ENCODE data around the gene HEXIM2. TPM values are rescaled to one million over a fixed set of nuclear protein-coding genes. Genes with fewer than 3 reads are reported as not detected.

Gene HEXIM2
- total RNA-seq, 1 experiment from 2014 or later = 13.5 TPM

GRCh38 chr17:45139533-45139920, 22.1 kb upstream of the HEXIM2 start:
- no peak overlapping the region for H3K4me3 ChIP-seq (replicated peaks in 1 of 2; ENCODE audit: low read depth in 1 of 2, low read length in 2 of 2)
- H3K9ac ChIP-seq (ENCODE audit: low read length) = no peak overlapping the region
- no peak for ATAC-seq
- no peak overlapping the region for H3K4me2 ChIP-seq (ENCODE audit: low read length)
- H3K36me3 ChIP-seq (ENCODE audit: control insufficient read depth in 1 of 2, insufficient read depth in 2 of 2, low read length in 2 of 2) = no peaks in the 10 kb centered on the region
- ChIA-PET CTCF (interaction anchor here (0.8 to 1.0 kb wide), 2 partner anchors 9 to 58 kb away, joined by 3 read pairs; partner anchors contain the start of gene HEXIM1), RAD21 (ENCODE audit: low non-redundant PET in 1 of 2, low total read pairs in 2 of 2, uncharacterized antibody in 2 of 2, unreplicated experiment in 2 of 2) (no interaction called here), POLR2A (interaction anchor here (1.1 to 1.2 kb wide), 2 partner anchors 9 to 10 kb away, joined by 4 read pairs; partner anchors contain the start of gene HEXIM1)
- H3K9me2 ChIP-seq (ENCODE audit: insufficient read depth) = no peaks in the 10 kb centered on the region
- H2AFZ ChIP-seq (ENCODE audit: low read depth, low read length, poor library complexity, severe bottlenecking) = no peak overlapping the region
- H3K79me2 ChIP-seq (ENCODE audit: insufficient read depth, low read length) = no peaks in the 10 kb centered on the region
- no peaks in the 10 kb centered on the region for H3K27me3 ChIP-seq (ENCODE audit: insufficient read depth, low read length)
- H4K20me1 ChIP-seq (ENCODE audit: insufficient read depth) = no peaks in the 10 kb centered on the region
- TF ChIP-seq POLR2AphosphoS5 (IDR thresholded peaks at IDR 0.05; ENCODE audit: low read depth, low read length) (no peak), SRF (IDR thresholded peaks at IDR 0.05; ENCODE audit: low read depth) (no peak), ZFX (IDR thresholded peaks at IDR 0.05) (no peak), POLR2A (IDR thresholded peaks at IDR 0.05; ENCODE audit: borderline replicate concordance, extremely low read depth, insufficient read depth, insufficient read length) (no peak), YY1 (IDR thresholded peaks at IDR 0.05; ENCODE audit: extremely low read depth, insufficient replicate concordance, low read depth, low read length) (no peak), ZNF274 (IDR thresholded peaks at IDR 0.05; ENCODE audit: low read depth, low read length) (no peak), ELF1 (IDR thresholded peaks at IDR 0.05; ENCODE audit: borderline replicate concordance, low read depth) (no peak), TCF7L2 (IDR thresholded peaks at IDR 0.05; ENCODE audit: borderline replicate concordance, extremely low read depth, insufficient read depth, insufficient read length) (no peak)
- no peaks in the 10 kb centered on the region for H3K9me3 ChIP-seq (ENCODE audit: control insufficient read depth in 1 of 2, insufficient read depth in 1 of 2, low read depth in 1 of 2, low read length in 2 of 2)
- DNase-seq (ENCODE audit: low read depth, low spot score) = no peak
- intact Hi-C loops (cut with micrococcal nuclease) = loop anchor here (10.0 kb wide), 2 partner anchors 245 to 365 kb away; no protein-coding TSS in a partner anchor
- no peak overlapping the region for H3K27ac ChIP-seq (ENCODE audit: low read depth, low read length)
- no TSS peak for BruUV-seq (replicated peaks)
- H3K4me1 ChIP-seq (ENCODE audit: control insufficient read depth in 1 of 2, insufficient read depth in 2 of 2, low read length in 2 of 2) = peaks cover 3 to 21% of the 10 kb centered on the region in 2 experiments; a peak in 2 of 4 replicates

DNA sequence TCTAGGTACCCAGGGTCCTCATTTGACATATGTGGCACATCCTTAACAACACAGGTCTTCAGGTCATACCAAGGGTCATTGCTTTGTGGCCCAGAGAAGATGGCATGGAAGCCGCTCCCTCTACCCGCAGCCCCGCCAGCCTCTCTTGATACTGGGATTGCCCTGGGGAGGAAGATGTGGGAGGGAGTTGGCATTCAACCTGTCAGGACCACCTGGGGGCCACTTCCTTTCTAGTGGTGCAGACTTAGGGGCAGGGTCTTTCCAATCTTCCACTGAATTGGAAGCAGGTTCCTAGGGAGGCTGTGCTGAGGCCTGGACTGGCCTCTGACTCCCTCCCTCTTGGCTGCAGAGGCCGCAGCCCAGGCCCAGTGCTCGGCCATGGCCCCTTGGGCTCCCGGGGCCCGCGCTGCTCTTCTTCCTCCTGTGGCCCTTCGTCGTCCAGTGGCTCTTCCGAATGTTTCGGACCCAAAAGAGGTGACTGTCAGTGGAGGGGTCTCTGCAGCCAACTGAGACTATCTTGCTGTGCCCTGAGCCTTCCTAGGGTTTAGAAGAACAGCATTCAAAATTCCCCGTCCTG, 18.5 kb upstream of the HEXIM2 start:
- Histone ChIP-seq H3K9ac (ENCODE audit: low read length) (no peak overlapping the region), H3K27ac (ENCODE audit: low read depth, low read length) (no peak overlapping the region), H4K20me1 (ENCODE audit: insufficient read depth) (no peaks in the 10 kb centered on the region), H3K9me3 (ENCODE audit: control insufficient read depth in 1 of 2, insufficient read depth in 1 of 2, low read depth in 1 of 2, low read length in 2 of 2) (no peaks in the 10 kb centered on the region), H3K27me3 (ENCODE audit: insufficient read depth, low read length) (no peaks in the 10 kb centered on the region), H3K9me2 (ENCODE audit: insufficient read depth) (no peaks in the 10 kb centered on the region), H3K4me2 (ENCODE audit: low read length) (no peak overlapping the region), H3K4me3 (replicated peaks in 1 of 2; ENCODE audit: low read depth in 1 of 2, low read length in 2 of 2) (no peak overlapping the region), H3K79me2 (ENCODE audit: insufficient read depth, low read length) (no peaks in the 10 kb centered on the region), H3K4me1 (ENCODE audit: control insufficient read depth in 1 of 2, insufficient read depth in 2 of 2, low read length in 2 of 2) (peaks cover 7 to 19% of the 10 kb centered on the region in 2 experiments), H3K36me3 (ENCODE audit: control insufficient read depth in 1 of 2, insufficient read depth in 2 of 2, low read length in 2 of 2) (no peaks in the 10 kb centered on the region), H2AFZ (ENCODE audit: low read depth, low read length, poor library complexity, severe bottlenecking) (no peak overlapping the region)
- ATAC-seq (no peak), DNase-seq (ENCODE audit: low read depth, low spot score) (no peak)
- ChIA-PET POLR2A (no interaction called here), CTCF (interaction anchor here (10.2 kb wide), 1 partner anchor 7 kb away, joined by 131 read pairs; the partner anchor contains the start of gene ACBD4), RAD21 (ENCODE audit: low non-redundant PET in 1 of 2, low total read pairs in 2 of 2, uncharacterized antibody in 2 of 2, unreplicated experiment in 2 of 2) (no interaction called here)
- intact Hi-C loops (cut with micrococcal nuclease) = no loop called here
- BruUV-seq (replicated peaks) = no TSS peak
- no peak for TF ChIP-seq TCF7L2 (IDR thresholded peaks at IDR 0.05; ENCODE audit: borderline replicate concordance, extremely low read depth, insufficient read depth, insufficient read length)
- no peak for TF ChIP-seq ELF1 (IDR thresholded peaks at IDR 0.05; ENCODE audit: borderline replicate concordance, low read depth)
- TF ChIP-seq POLR2A (IDR thresholded peaks at IDR 0.05; ENCODE audit: borderline replicate concordance, extremely low read depth, insufficient read depth, insufficient read length) = no peak
- no peak for TF ChIP-seq REST (IDR thresholded peaks at IDR 0.05; ENCODE audit: low read depth)
- no peak for TF ChIP-seq SP1 (IDR thresholded peaks at IDR 0.05; ENCODE audit: low read depth)
- no peak for TF ChIP-seq EZH2phosphoT487 (IDR thresholded peaks at IDR 0.05; ENCODE audit: borderline replicate concordance)
- TF ChIP-seq EZH2 (IDR thresholded peaks at IDR 0.05) = no peak
- TF ChIP-seq, protein P1, sequence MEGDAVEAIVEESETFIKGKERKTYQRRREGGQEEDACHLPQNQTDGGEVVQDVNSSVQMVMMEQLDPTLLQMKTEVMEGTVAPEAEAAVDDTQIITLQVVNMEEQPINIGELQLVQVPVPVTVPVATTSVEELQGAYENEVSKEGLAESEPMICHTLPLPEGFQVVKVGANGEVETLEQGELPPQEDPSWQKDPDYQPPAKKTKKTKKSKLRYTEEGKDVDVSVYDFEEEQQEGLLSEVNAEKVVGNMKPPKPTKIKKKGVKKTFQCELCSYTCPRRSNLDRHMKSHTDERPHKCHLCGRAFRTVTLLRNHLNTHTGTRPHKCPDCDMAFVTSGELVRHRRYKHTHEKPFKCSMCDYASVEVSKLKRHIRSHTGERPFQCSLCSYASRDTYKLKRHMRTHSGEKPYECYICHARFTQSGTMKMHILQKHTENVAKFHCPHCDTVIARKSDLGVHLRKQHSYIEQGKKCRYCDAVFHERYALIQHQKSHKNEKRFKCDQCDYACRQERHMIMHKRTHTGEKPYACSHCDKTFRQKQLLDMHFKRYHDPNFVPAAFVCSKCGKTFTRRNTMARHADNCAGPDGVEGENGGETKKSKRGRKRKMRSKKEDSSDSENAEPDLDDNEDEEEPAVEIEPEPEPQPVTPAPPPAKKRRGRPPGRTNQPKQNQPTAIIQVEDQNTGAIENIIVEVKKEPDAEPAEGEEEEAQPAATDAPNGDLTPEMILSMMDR (IDR thresholded peaks at IDR 0.05 in 2 of 3, conservative IDR thresholded peaks at IDR 0.05 in 1 of 3; ENCODE audit: borderline replicate concordance in 1 of 3, insufficient read depth in 1 of 3, low read depth in 2 of 3, low read length in 2 of 3) = no peak
- TF ChIP-seq RAD21 (IDR thresholded peaks at IDR 0.05; ENCODE audit: low read depth) = no peak
- no peak for TF ChIP-seq POLR2AphosphoS5 (IDR thresholded peaks at IDR 0.05; ENCODE audit: low read depth, low read length)

Measured in HCT116 (cell line).